K562 (cell line): ENCODE measurements around the gene ANXA3. TPM values are rescaled to one million over a fixed set of nuclear protein-coding genes. Genes with fewer than 3 reads are reported as not detected.

Source experiments
- BRF1 ChIP-seq: IDR thresholded peaks from 3 replicates; pipeline ENCODE4 v1.6.1; 2011; ENCODE audit warnings: borderline replicate concordance, mild to moderate bottlenecking; ENCODE audit not compliant: insufficient read length; ENCODE audit errors: extremely low read depth
- DPF2 ChIP-seq: fragments of 450-650 bp; IDR thresholded peaks from 2 replicates; pipeline ENCODE4 v1.6.1; 2016
- ESRRA ChIP-seq: fragments of 450-650 bp; IDR thresholded peaks from 2 replicates; pipeline ENCODE4 v1.6.1; 2014; ENCODE audit warnings: low read depth, mild to moderate bottlenecking, moderate library complexity, borderline replicate concordance
- HLTF ChIP-seq: fragments of 450-650 bp; IDR thresholded peaks from 2 replicates; pipeline ENCODE4 v1.6.1; 2016
- HMG20A ChIP-seq: fragments of 450-650 bp; formaldehyde crosslinking; conservative IDR thresholded peaks from 2 replicates; pipeline ENCODE4 v1.4.0; 2020; ENCODE audit warnings: mild to moderate bottlenecking, mixed read lengths
- RFX7 ChIP-seq: fragments of 250-450 bp; sonication (Bioruptor Pico); IDR thresholded peaks from 2 replicates; pipeline ENCODE4 v1.5.1; 2021; ENCODE audit warnings: mild to moderate bottlenecking
- SMAD4 ChIP-seq: fragments of 250-450 bp; sonication (Bioruptor Pico); conservative IDR thresholded peaks from 2 replicates; pipeline ENCODE4 v1.8.0; 2021; ENCODE audit warnings: inconsistent platforms, mild to moderate bottlenecking, moderate library complexity
- SOX6 ChIP-seq: fragments of 450-650 bp; IDR thresholded peaks from 2 replicates; pipeline ENCODE4 v1.6.1; 2014; ENCODE audit warnings: mild to moderate bottlenecking
- USF2 ChIP-seq: sonication (generic); formaldehyde crosslinking; IDR thresholded peaks from 2 replicates; pipeline ENCODE4 v1.5.0; 2020; ENCODE audit warnings: missing genetic modification reagents
- ZNF197 ChIP-seq: fragments of 200-800 bp; sonication (Bioruptor generic); IDR thresholded peaks from 2 replicates; pipeline ENCODE4 v1.6.1; 2016; ENCODE audit warnings: low read depth, missing genetic modification characterization, missing compliant biosample characterization
- polyA plus RNA-seq, 8 experiments: library from polyadenylated mRNA; depleted of rRNA in 4 of 8; stranded (reverse) in 5 of 8; unstranded in 3 of 8; fragments of >200 nt; fragmentation: Nextera tagmentation in 2 of 8; fragmentation: Illumina TruSeq in 1 of 8; extraction: Ambion mirVana in 2 of 8; extraction: Trizol in 1 of 8; gene quantifications; 2 replicates each; pipeline versions ENCODE4 v1.2.1 to v1.2.3, GENCODE V29; 2011 to 2014; ENCODE audit warnings: inconsistent platforms in 1 of 8, missing spikeins in 1 of 8
- total RNA-seq, 7 experiments: library from RNA; depleted of rRNA in 6 of 7; stranded (reverse); fragments of >200 nt in 6 of 7; fragmentation: Illumina TruSeq in 2 of 7; extraction: Trizol in 2 of 7; gene quantifications; 2 replicates each; pipeline versions ENCODE4 v1.2.1 to v1.2.3, GENCODE V29; 2011 to 2021; ENCODE audit warnings: low replicate concordance in 1 of 7
- TF ChIP-seq, protein P1 (sequence below), 2 experiments: IDR thresholded peaks; 2 replicates each; pipeline ENCODE4 v1.6.1; 2012; ENCODE audit warnings: improper control_type of control experiment in 2 of 2, low read depth in 2 of 2, low read length in 2 of 2, borderline replicate concordance in 1 of 2
- TF ChIP-seq, protein P2 (sequence below): fragments of 450-650 bp; IDR thresholded peaks from 2 replicates; pipeline ENCODE4 v1.6.1; 2014; ENCODE audit warnings: low read depth, mild to moderate bottlenecking, moderate library complexity, borderline replicate concordance
- TF ChIP-seq, protein P3 (sequence below), 2 experiments: fragments of 450-650 bp; IDR thresholded peaks; 2 replicates each; pipeline ENCODE4 v1.6.1; 2016; ENCODE audit warnings: mild to moderate bottlenecking in 2 of 2, borderline replicate concordance in 1 of 2, low read depth in 1 of 2, moderate library complexity in 1 of 2

Gene ANXA3
- total and polyA plus RNA-seq, 9 of the 15 experiments (the other 6 are each of a cell fraction or from before 2014, with no cell fraction given), result 6.3 to 15.5 (median 9.8) TPM

- TF ChIP-seq BRF1 (no peak), ZNF197 (CRISPR knock-in tag) (no peak), SMAD4 (CRISPR knock-in tag) (peak; percentile 91), SOX6 (peak; percentile 85), USF2 (peak; percentile 55), HMG20A (CRISPR knock-in tag) (0 out of 2 replicates have a peak, but pooled peaks have one; percentile 50), DPF2 (peak; percentile 93), RFX7 (CRISPR knock-in tag) (no peak), HLTF (peak; percentile 71; the same call in 1 of the 2 replicates), ESRRA (peak; percentile 65)
- TF ChIP-seq, protein P1, sequence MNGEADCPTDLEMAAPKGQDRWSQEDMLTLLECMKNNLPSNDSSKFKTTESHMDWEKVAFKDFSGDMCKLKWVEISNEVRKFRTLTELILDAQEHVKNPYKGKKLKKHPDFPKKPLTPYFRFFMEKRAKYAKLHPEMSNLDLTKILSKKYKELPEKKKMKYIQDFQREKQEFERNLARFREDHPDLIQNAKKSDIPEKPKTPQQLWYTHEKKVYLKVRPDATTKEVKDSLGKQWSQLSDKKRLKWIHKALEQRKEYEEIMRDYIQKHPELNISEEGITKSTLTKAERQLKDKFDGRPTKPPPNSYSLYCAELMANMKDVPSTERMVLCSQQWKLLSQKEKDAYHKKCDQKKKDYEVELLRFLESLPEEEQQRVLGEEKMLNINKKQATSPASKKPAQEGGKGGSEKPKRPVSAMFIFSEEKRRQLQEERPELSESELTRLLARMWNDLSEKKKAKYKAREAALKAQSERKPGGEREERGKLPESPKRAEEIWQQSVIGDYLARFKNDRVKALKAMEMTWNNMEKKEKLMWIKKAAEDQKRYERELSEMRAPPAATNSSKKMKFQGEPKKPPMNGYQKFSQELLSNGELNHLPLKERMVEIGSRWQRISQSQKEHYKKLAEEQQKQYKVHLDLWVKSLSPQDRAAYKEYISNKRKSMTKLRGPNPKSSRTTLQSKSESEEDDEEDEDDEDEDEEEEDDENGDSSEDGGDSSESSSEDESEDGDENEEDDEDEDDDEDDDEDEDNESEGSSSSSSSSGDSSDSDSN (IDR thresholded peaks at IDR 0.05; ENCODE audit: borderline replicate concordance in 1 of 2, low read depth in 2 of 2, low read length in 2 of 2), result no peak
- TF ChIP-seq, protein P2, sequence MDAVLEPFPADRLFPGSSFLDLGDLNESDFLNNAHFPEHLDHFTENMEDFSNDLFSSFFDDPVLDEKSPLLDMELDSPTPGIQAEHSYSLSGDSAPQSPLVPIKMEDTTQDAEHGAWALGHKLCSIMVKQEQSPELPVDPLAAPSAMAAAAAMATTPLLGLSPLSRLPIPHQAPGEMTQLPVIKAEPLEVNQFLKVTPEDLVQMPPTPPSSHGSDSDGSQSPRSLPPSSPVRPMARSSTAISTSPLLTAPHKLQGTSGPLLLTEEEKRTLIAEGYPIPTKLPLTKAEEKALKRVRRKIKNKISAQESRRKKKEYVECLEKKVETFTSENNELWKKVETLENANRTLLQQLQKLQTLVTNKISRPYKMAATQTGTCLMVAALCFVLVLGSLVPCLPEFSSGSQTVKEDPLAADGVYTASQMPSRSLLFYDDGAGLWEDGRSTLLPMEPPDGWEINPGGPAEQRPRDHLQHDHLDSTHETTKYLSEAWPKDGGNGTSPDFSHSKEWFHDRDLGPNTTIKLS, result no peak
- TF ChIP-seq, protein P3, sequence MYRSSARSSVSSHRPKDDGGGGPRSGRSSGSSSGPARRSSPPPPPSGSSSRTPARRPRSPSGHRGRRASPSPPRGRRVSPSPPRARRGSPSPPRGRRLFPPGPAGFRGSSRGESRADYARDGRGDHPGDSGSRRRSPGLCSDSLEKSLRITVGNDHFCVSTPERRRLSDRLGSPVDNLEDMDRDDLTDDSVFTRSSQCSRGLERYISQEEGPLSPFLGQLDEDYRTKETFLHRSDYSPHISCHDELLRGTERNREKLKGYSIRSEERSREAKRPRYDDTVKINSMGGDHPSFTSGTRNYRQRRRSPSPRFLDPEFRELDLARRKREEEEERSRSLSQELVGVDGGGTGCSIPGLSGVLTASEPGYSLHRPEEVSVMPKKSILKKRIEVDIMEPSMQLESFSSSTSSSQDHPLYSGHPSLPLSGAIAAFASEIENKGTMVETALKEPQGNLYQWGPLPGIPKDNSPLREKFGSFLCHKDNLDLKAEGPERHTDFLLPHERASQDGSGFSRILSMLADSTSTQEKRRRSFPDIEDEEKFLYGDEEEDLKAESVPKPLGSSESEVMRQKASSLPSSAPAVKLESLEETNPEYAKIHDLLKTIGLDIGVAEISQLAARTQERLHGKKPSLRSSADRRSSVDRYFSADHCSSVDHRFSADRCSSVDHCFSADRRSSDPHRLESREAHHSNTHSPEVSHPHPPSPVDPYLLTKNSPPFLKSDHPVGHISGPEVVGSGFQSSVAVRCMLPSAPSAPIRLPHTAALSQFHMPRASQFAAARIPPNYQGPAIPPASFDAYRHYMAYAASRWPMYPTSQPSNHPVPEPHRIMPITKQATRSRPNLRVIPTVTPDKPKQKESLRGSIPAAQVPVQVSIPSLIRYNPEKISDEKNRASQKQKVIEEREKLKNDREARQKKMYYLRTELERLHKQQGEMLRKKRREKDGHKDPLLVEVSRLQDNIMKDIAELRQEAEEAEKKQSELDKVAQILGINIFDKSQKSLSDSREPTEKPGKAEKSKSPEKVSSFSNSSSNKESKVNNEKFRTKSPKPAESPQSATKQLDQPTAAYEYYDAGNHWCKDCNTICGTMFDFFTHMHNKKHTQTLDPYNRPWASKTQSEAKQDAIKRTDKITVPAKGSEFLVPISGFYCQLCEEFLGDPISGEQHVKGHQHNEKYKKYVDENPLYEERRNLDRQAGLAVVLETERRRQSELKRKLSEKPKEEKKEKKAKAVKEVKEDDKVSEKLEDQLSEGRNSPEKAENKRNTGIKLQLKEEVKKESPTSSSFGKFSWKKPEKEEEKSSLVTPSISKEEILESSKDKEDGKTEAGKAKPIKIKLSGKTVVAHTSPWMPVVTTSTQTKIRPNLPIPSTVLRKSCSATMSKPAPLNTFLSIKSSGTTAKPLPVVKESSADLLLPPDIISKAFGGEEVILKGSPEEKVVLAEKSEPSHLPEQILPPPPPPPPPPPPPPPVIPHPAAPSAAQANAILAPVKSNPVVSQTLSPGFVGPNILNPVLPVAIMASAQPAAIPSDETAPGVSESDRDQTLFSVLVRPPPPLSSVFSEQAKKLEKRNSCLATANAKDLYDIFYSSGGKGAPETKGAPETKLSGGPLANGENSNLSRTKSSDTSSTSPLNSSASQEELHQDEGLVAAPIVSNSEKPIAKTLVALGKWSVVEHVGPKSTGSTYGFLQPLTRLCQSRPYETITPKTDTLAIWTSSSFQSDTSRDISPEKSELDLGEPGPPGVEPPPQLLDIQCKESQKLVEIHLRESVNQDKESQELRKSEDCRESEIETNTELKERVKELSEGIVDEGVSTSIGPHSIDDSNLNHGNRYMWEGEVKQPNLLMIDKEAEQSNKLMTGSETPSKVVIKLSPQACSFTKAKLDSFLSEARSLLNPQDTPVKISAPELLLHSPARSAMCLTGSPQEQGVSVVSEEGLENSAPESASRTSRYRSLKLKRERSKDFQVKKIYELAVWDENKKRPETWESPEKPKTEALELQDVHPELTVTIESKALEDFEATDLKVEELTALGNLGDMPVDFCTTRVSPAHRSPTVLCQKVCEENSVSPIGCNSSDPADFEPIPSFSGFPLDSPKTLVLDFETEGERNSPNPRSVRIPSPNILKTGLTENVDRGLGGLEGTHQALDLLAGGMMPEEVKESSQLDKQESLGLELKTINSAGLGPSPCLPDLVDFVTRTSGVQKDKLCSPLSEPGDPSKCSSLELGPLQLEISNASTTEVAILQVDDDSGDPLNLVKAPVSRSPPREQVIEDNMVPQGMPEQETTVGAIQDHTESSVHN (IDR thresholded peaks at IDR 0.05; ENCODE audit: borderline replicate concordance in 1 of 2, low read depth in 1 of 2), result peak in 1 of 2 experiments; percentile 35; a peak in 1 of 4 replicates
Measured at GRCh38 chr4:78622253-78622979, 70.8 kb downstream of the ANXA3 start (continued).
